ACC112 (cell line): ENCODE results near the gene GATA5.

Source experiments
- H2AFZ ChIP-seq: fragments of 200-600 bp; sonication (generic); one replicate; pipeline ENCODE4 v1.6.0; 2017; ENCODE audit warnings: antibody characterized with exemption, low read length; ENCODE audit not compliant: unreplicated experiment
- H3K27ac ChIP-seq: fragments of 200-600 bp; sonication (generic); 2 replicates; pipeline ENCODE4 v1.5.1; 2014; ENCODE audit warnings: low read depth, mild to moderate bottlenecking, antibody characterized with exemption, low read length, moderate library complexity
- H3K27me3 ChIP-seq: fragments of 200-600 bp; sonication (generic); 2 replicates; pipeline ENCODE4 v1.6.1; 2014; ENCODE audit warnings: mild to moderate bottlenecking, antibody characterized with exemption, low read length, moderate library complexity, mixed read lengths; ENCODE audit not compliant: insufficient read depth
- H3K36me3 ChIP-seq: fragments of 200-600 bp; sonication (generic); 2 replicates; pipeline ENCODE4 v1.6.1; 2016; ENCODE audit warnings: mild to moderate bottlenecking, antibody characterized with exemption, low read length, moderate library complexity, mixed read lengths; ENCODE audit not compliant: insufficient read depth
- H3K4me1 ChIP-seq: fragments of 200-600 bp; sonication (generic); one replicate; pipeline ENCODE4 v1.6.1; 2016; ENCODE audit warnings: low read length, mixed read lengths; ENCODE audit not compliant: insufficient read depth, unreplicated experiment, control insufficient read depth
- H3K4me3 ChIP-seq: fragments of 200-600 bp; sonication (generic); 2 replicates; pipeline ENCODE4 v1.5.1; 2014; ENCODE audit warnings: mild to moderate bottlenecking, low read depth, low read length
- H3K79me2 ChIP-seq: fragments of 200-600 bp; sonication (generic); one replicate; pipeline ENCODE4 v1.6.0; 2016; ENCODE audit warnings: low read length; ENCODE audit not compliant: control insufficient read depth, unreplicated experiment, insufficient read depth

The GATA5 gene

DNA sequence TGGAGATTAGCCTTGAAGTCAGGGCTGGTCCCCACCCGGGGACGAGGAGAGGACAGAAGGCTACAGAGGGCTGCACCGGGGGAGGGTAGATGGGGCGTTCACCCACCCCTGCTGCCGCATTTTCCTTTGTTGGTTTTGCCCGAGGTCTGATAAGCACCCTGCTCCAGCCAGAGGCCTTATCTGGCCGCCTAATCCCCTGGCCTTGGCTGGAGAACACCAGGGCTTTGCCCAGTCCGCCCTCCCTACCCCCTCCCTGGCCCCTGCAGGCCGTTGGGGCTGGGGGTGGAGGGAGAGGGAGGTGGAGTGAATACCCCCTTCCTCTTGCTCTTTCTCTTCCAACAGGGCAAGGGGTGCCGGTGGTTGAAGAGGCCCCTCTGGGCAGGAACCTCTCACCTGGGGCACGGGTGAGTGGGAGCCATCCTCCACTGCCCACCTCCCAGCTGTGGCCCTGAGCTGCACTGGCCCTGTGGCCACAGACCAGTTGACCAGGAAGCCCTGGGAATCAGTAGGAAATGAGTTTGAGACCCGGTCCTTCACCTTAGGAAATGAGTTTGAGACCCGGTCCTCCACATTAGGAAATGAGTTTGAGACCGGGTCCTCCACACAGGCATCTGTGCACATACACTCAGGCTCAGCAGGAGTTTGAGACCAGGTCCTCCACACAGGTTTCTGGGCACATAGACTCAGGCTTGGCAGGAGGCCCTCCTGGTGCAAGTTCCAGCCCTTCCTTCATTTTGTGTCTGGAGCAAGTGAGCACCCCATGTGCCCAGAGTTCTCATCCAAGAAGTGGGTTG lies 12.0 kb upstream of the GATA5 start:
- Histone ChIP-seq H3K36me3 (no peaks in the 10 kb centered on the region), H3K4me1 (peaks cover 10% of the 10 kb centered on the region), H2AFZ (no peak overlapping the region), H3K4me3 (no peak overlapping the region), H3K27ac (no peak overlapping the region), H3K79me2 (no peaks in the 10 kb centered on the region), H3K27me3 (peaks cover 44% of the 10 kb centered on the region)

DNA sequence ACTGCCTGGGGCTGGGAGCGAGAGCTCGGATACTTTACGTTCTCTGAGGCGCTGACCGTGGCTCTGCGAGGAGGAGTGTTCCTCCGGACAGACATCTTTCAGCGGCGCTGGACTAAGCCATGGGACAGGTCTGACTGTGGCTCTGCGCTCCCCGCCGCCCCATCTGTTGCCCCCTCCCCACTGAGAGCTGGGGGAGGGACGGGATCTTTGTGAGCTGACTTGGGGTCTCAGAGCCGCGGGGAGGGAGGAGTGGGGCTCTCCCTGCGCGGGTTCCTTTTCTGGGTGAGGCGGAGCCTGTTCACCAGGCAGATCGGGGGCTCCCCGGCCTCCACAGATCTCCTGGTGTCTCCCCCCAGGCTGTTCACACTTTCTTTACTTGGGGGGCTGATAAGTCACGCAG lies 11.3 kb upstream of the GATA5 start:
- H3K4me1 ChIP-seq: peaks cover 10% of the 10 kb centered on the region
- H3K36me3 ChIP-seq: no peaks in the 10 kb centered on the region
- H3K79me2 ChIP-seq: no peaks in the 10 kb centered on the region
- H3K27ac ChIP-seq: no peak overlapping the region
- H2AFZ ChIP-seq: no peak overlapping the region
- no peak overlapping the region for H3K4me3 ChIP-seq
- peaks cover 49% of the 10 kb centered on the region for H3K27me3 ChIP-seq

- H3K27ac ChIP-seq: no peak overlapping the region
- no peaks in the 10 kb centered on the region for H3K36me3 ChIP-seq
- peaks cover 10% of the 10 kb centered on the region for H3K4me1 ChIP-seq
- H3K4me3 ChIP-seq: no peak overlapping the region
- H2AFZ ChIP-seq: no peak overlapping the region
- H3K79me2 ChIP-seq: no peaks in the 10 kb centered on the region
- H3K27me3 ChIP-seq: peaks cover 55% of the 10 kb centered on the region
Observed at GRCh38 chr20:62486484-62486883, 10.7 kb upstream of the GATA5 start.

DNA sequence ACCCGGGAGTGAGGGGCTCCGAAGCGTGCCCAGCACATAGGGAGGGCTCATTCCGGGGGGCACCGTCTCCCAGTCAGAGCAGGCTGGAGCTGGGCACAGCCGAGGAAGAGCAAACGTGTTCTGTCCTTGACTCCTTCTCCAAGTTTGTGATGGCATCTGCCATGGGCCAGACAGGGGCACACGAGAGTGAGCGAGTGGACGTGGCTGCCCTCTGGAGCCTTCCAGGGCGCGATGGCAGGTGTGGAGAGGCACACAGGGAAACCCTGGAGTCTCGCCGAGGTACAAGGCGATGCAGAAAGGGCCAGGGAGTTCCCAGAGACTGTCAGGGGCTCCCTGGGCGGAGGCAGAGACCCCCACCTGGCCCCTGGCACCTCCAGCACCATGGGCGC lies 9.9 kb upstream of the GATA5 start:
- no peak overlapping the region for H3K4me3 ChIP-seq
- H3K79me2 ChIP-seq: no peaks in the 10 kb centered on the region
- no peaks in the 10 kb centered on the region for H3K36me3 ChIP-seq
- no peak overlapping the region for H2AFZ ChIP-seq
- peaks cover 10% of the 10 kb centered on the region for H3K4me1 ChIP-seq
- peaks cover 60% of the 10 kb centered on the region for H3K27me3 ChIP-seq
- no peak overlapping the region for H3K27ac ChIP-seq

- H3K27me3 ChIP-seq: peaks cover 60% of the 10 kb centered on the region
- H2AFZ ChIP-seq: no peak overlapping the region
Observed at GRCh38 chr20:62485062-62485700, 9.4 kb upstream of the GATA5 start.

GRCh38 chr20:62484478-62484877 lies 8.7 kb upstream of the GATA5 start:
- H3K79me2 ChIP-seq: no peaks in the 10 kb centered on the region
- no peaks in the 10 kb centered on the region for H3K36me3 ChIP-seq
- H3K27me3 ChIP-seq: peaks cover 63% of the 10 kb centered on the region
- no peak overlapping the region for H3K27ac ChIP-seq
- H2AFZ ChIP-seq: no peak overlapping the region
- H3K4me3 ChIP-seq: no peak overlapping the region
- peaks cover 3% of the 10 kb centered on the region for H3K4me1 ChIP-seq

More at GRCh38 chr20:62485062-62485700, 9.4 kb upstream of the GATA5 start:
- Histone ChIP-seq H3K36me3 (no peaks in the 10 kb centered on the region), H3K79me2 (no peaks in the 10 kb centered on the region), H3K4me3 (no peak overlapping the region), H3K4me1 (peaks cover 10% of the 10 kb centered on the region), H3K27ac (no peak overlapping the region)

- H3K27me3 ChIP-seq: peaks cover 70% of the 10 kb centered on the region
- H3K36me3 ChIP-seq: no peaks in the 10 kb centered on the region
- H3K4me3 ChIP-seq: no peak overlapping the region
- no peak overlapping the region for H2AFZ ChIP-seq
- no peaks in the 10 kb centered on the region for H3K4me1 ChIP-seq
- H3K79me2 ChIP-seq: no peaks in the 10 kb centered on the region
- no peak overlapping the region for H3K27ac ChIP-seq
Observed at GRCh38 chr20:62483613-62484458, 8.0 kb upstream of the GATA5 start.

GRCh38 chr20:62482974-62483373 lies 7.2 kb upstream of the GATA5 start:
- Histone ChIP-seq H3K27me3 (peaks cover 71% of the 10 kb centered on the region), H3K4me1 (no peaks in the 10 kb centered on the region), H3K79me2 (no peaks in the 10 kb centered on the region), H3K36me3 (no peaks in the 10 kb centered on the region), H3K27ac (no peak overlapping the region), H3K4me3 (no peak overlapping the region), H2AFZ (no peak overlapping the region)

DNA sequence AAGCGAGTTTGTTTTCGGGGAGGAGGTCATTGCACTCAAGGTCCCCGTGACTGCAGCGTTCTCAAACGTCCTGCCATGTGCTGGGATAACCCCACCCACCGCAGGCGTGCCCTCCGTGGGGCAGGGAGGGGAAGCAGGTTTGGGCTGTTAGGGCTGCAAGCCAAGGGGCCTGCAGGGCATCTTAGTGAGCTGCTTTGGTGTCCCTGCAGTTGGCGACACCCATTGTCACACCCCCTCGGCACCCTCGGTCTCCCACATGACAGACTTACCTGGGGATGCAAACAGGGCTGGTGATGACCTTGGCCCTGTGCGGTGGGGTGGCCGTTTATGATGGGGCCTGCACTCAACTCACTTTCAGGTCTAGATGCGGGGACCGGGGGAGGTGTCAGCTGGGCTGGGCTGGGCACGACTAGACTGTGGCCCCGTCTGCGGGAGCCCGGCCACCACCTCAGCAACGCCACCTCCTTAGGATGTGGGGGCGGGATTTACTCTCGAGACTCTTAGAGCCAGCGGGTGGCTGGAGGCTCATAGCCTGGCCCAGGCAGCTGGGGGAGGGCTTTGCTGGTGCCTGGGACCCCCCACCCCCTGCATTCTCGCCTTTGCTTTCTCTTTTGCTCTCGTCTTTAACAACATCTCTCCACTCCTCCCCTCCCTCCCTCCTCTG lies 6.5 kb upstream of the GATA5 start:
- H3K27me3 ChIP-seq: peaks cover 71% of the 10 kb centered on the region
- no peaks in the 10 kb centered on the region for H3K4me1 ChIP-seq
- no peak overlapping the region for H3K27ac ChIP-seq
- no peak overlapping the region for H3K4me3 ChIP-seq
- H3K79me2 ChIP-seq: no peaks in the 10 kb centered on the region
- H3K36me3 ChIP-seq: no peaks in the 10 kb centered on the region
- H2AFZ ChIP-seq: no peak overlapping the region

DNA sequence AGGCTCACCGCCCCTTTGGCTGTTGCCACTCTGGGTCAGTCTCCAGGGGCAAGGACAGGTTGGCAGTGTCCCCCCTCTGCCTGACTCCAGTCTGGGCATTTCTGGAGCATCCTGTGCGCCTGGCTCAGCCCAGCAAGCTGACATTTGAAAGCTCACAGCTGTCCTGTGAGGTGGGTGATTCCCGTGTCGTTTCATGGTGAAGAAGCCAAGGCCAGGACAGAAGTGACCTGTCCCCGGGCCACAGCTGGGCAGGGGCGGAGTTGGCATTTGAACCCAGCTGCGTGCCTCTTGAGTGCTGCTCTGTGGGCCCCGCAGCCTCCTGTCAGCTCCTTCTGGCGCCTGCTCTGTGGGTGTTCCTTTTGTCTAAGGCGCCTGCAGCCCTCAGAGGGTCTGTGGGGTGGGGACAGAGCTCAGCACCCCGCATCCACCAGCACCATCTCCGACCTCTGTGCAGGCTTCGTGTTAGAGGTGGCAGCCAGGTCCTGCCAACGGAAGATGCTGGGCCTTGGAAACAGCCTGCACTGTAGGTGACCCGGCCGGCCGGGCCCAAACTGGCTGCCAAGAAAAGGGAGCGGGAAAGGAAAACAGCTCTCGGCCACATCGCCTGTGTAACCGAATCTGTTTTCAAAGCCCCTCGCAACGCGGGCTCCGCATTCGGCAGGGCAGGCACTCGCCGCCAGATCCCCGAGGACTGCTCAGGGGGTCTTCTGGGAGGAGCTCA lies 5.8 kb upstream of the GATA5 start:
- H3K4me1 ChIP-seq: no peaks in the 10 kb centered on the region
- H3K79me2 ChIP-seq: no peaks in the 10 kb centered on the region
- H3K27ac ChIP-seq: no peak overlapping the region
- H3K4me3 ChIP-seq: no peak overlapping the region
- no peak overlapping the region for H2AFZ ChIP-seq
- H3K27me3 ChIP-seq: peaks cover 70% of the 10 kb centered on the region
- H3K36me3 ChIP-seq: no peaks in the 10 kb centered on the region
